ENCODE results near the gene PTH2. TPM values are rescaled to one million over a fixed set of nuclear protein-coding genes. Genes with fewer than 3 reads are reported as not detected.

Gene PTH2
- total and polyA plus RNA-seq, 2 donors (not counting 3 experiments of a cell fraction or from before 2014, with no cell fraction given), result not detected

DNA sequence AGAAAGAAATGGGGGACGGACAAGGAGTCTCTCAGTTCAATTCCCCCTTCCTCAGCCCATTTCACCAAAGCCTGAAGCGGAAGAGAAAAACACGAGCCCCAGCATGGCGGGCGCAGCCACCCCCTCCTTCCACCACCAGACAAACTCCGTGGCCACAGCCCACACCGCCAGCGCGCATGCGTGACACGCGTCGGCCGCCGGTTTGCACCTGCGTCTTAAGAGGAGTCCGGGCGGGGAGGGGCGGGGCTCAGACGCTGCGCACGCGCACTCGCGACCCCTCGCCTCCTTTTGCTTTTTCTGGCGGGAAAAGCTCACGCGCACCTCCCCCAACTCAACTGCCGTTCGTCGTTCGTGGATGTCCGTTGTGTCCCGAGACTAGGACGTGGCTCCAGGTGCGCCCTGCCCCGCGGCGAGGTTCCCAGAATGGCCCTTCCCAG, 35.3 kb downstream of the PTH2 start, which contains the start of gene KASH5:
KASH5 (plus strand) TSS at position 314 of the 437 bp plus-strand sequence. CDS start 2,635 bp downstream, outside the sequence.
- ChIA-PET POLR2A (no interaction called here), CTCF (interaction anchor here (0.6 kb wide), 1 partner anchor 126 kb away, joined by 3 read pairs; no protein-coding TSS in a partner anchor)
- TF ChIP-seq FOS (IDR thresholded peaks at IDR 0.05; ENCODE audit: borderline replicate concordance, insufficient read depth, low read length) (no peak), JUN (IDR thresholded peaks at IDR 0.05; ENCODE audit: borderline replicate concordance, insufficient read depth, insufficient read length, low read depth) (no peak), MYC (IDR thresholded peaks at IDR 0.05; ENCODE audit: low read depth, low read length) (no peak), POLR2A (IDR thresholded peaks at IDR 0.05; ENCODE audit: low read depth, low read length) (no peak), POLR2AphosphoS5 (IDR thresholded peaks at IDR 0.05; ENCODE audit: insufficient read depth, low read depth, low read length) (no peak), GATA2 (IDR thresholded peaks at IDR 0.05; ENCODE audit: insufficient read depth, insufficient read length, low read depth, low read length) (no peak), EZH2 (IDR thresholded peaks at IDR 0.05; ENCODE audit: borderline replicate concordance, low read depth, low read length, severe bottlenecking) (no peak)
- TF ChIP-seq, protein P1, sequence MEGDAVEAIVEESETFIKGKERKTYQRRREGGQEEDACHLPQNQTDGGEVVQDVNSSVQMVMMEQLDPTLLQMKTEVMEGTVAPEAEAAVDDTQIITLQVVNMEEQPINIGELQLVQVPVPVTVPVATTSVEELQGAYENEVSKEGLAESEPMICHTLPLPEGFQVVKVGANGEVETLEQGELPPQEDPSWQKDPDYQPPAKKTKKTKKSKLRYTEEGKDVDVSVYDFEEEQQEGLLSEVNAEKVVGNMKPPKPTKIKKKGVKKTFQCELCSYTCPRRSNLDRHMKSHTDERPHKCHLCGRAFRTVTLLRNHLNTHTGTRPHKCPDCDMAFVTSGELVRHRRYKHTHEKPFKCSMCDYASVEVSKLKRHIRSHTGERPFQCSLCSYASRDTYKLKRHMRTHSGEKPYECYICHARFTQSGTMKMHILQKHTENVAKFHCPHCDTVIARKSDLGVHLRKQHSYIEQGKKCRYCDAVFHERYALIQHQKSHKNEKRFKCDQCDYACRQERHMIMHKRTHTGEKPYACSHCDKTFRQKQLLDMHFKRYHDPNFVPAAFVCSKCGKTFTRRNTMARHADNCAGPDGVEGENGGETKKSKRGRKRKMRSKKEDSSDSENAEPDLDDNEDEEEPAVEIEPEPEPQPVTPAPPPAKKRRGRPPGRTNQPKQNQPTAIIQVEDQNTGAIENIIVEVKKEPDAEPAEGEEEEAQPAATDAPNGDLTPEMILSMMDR (IDR thresholded peaks at IDR 0.05; ENCODE audit: extremely low read depth in 1 of 2, insufficient read depth in 1 of 2, low read depth in 1 of 2, low read length in 2 of 2), result no peak
- TF ChIP-seq, protein P2, sequence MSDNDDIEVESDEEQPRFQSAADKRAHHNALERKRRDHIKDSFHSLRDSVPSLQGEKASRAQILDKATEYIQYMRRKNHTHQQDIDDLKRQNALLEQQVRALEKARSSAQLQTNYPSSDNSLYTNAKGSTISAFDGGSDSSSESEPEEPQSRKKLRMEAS (IDR thresholded peaks at IDR 0.05; ENCODE audit: insufficient read depth, insufficient read length), result no peak
- H3K27me3 ChIP-seq (ENCODE audit: control insufficient read depth in 2 of 2, insufficient read depth in 2 of 2, low read length in 2 of 2), result no peaks in the 10 kb centered on the region
- no peak within 1 kb of the TSS for H3K4me2 ChIP-seq (ENCODE audit: insufficient read depth, low read length)
- dilution Hi-C loops (cut with MboI; ENCODE audit: extremely low pct_ligation_motif_present, low sequenced_read_pairs) (no loop called here), intact Hi-C loops (cut with micrococcal nuclease) (no loop called here)
- H3K9me1 ChIP-seq (replicated peaks; ENCODE audit: control insufficient read depth, extremely low read depth, insufficient read depth, low read length), result no peaks in the 10 kb centered on the region
- no peaks in the 10 kb centered on the region for H3K4me1 ChIP-seq (ENCODE audit: control insufficient read depth, extremely low read depth, insufficient read depth, low read length)
- H4K20me1 ChIP-seq (replicated peaks; ENCODE audit: control insufficient read depth, extremely low read depth, insufficient read depth, low read length), result no peaks in the 10 kb centered on the region
- no TSS peak for BruUV-seq (replicated peaks)
- no peaks in the 10 kb centered on the region for H3K9me3 ChIP-seq (replicated peaks; ENCODE audit: control insufficient read depth, insufficient read depth, low read length)
- H3K4me3 ChIP-seq (replicated peaks in 1 of 3; ENCODE audit: insufficient read depth in 1 of 3, low read depth in 1 of 3, low read length in 3 of 3), result no peak within 1 kb of the TSS
- no peak within 1 kb of the TSS for H3K27ac ChIP-seq (ENCODE audit: insufficient read depth, low read depth, low read length)
- FAIRE-seq, result no peak
- peak within 1 kb of the TSS; percentile 36 for H2AFZ ChIP-seq (ENCODE audit: low read depth, low read length)
- no peaks in the 10 kb centered on the region for H3K79me2 ChIP-seq (ENCODE audit: control insufficient read depth, insufficient read depth, low read length)
- H3K9ac ChIP-seq (replicated peaks; ENCODE audit: extremely low read depth, insufficient read depth, low read length), result no peak within 1 kb of the TSS
- no peaks in the 10 kb centered on the region for H3K36me3 ChIP-seq (ENCODE audit: control insufficient read depth in 2 of 2, extremely low read depth in 1 of 2, insufficient read depth in 2 of 2, low read length in 2 of 2)
- peak; percentile 67 for DNase-seq (ENCODE audit: low read depth, low spot score)
